ENCODE data around the gene FKTN.

FKTN gene

GRCh38 chr9:105636331-105636730 lies 78.4 kb downstream of the FKTN start:
- no peaks in the 10 kb centered on the region for H3K36me3 ChIP-seq (replicated peaks)
- TF ChIP-seq CTCF (IDR thresholded peaks at IDR 0.05; ENCODE audit: low read depth, low read length, missing control alignments), result no peak
- no peak for DNase-seq

GRCh38 chr9:105637787-105638395 lies 80.0 kb downstream of the FKTN start:
- H3K27me3 ChIP-seq (replicated peaks), result no peaks in the 10 kb centered on the region
- no peak overlapping the region for H3K27ac ChIP-seq
- in situ Hi-C loops (cut with HindIII; ENCODE audit: low pct_ligation_motif_present, low sequenced_read_pairs), result no loop called here
- no peak overlapping the region for H3K4me3 ChIP-seq (ENCODE audit: low read depth, low read length)
- no peak for DNase-seq
- H3K36me3 ChIP-seq (replicated peaks), result no peaks in the 10 kb centered on the region
- TF ChIP-seq CTCF (IDR thresholded peaks at IDR 0.05; ENCODE audit: low read depth, low read length, missing control alignments), result peak; percentile 70

More at GRCh38 chr9:105636331-105636730, 78.4 kb downstream of the FKTN start:
- in situ Hi-C loops (cut with HindIII; ENCODE audit: low pct_ligation_motif_present, low sequenced_read_pairs), result no loop called here
- H3K4me3 ChIP-seq (ENCODE audit: low read depth, low read length), result no peak overlapping the region
- no peaks in the 10 kb centered on the region for H3K27me3 ChIP-seq (replicated peaks)
- H3K27ac ChIP-seq, result no peak overlapping the region

- no peak for TF ChIP-seq CTCF (IDR thresholded peaks at IDR 0.05; ENCODE audit: low read depth, low read length, missing control alignments)
- H3K4me3 ChIP-seq (ENCODE audit: low read depth, low read length), result no peak overlapping the region
- no peak overlapping the region for H3K27ac ChIP-seq
- DNase-seq, result no peak
- in situ Hi-C loops (cut with HindIII; ENCODE audit: low pct_ligation_motif_present, low sequenced_read_pairs), result no loop called here
- no peaks in the 10 kb centered on the region for H3K36me3 ChIP-seq (replicated peaks)
- no peaks in the 10 kb centered on the region for H3K27me3 ChIP-seq (replicated peaks)
These were observed 82.0 kb downstream of the FKTN start for GRCh38 chr9:105639936-105640335.

- Histone ChIP-seq H3K36me3 (replicated peaks) (no peaks in the 10 kb centered on the region), H3K27ac (no peak overlapping the region), H3K27me3 (replicated peaks) (no peaks in the 10 kb centered on the region), H3K4me3 (ENCODE audit: low read depth, low read length) (no peak overlapping the region)
- no peak for DNase-seq
- in situ Hi-C loops (cut with HindIII; ENCODE audit: low pct_ligation_motif_present, low sequenced_read_pairs), result no loop called here
- TF ChIP-seq CTCF (IDR thresholded peaks at IDR 0.05; ENCODE audit: low read depth, low read length, missing control alignments), result no peak
These were observed 85.9 kb downstream of the FKTN start for GRCh38 chr9:105643795-105644194.

GRCh38 chr9:105646879-105647594 lies 89.1 kb downstream of the FKTN start:
- Histone ChIP-seq H3K27me3 (replicated peaks) (no peaks in the 10 kb centered on the region), H3K4me3 (ENCODE audit: low read depth, low read length) (no peak overlapping the region), H3K27ac (no peak overlapping the region), H3K36me3 (replicated peaks) (no peaks in the 10 kb centered on the region)
- no peak for DNase-seq
- in situ Hi-C loops (cut with HindIII; ENCODE audit: low pct_ligation_motif_present, low sequenced_read_pairs), result no loop called here
- TF ChIP-seq CTCF (IDR thresholded peaks at IDR 0.05; ENCODE audit: low read depth, low read length, missing control alignments), result no peak
